ENCODE measurements around the gene PLEKHM1. TPM values are rescaled to one million over a fixed set of nuclear protein-coding genes. Genes with fewer than 3 reads are reported as not detected.

PLEKHM1 gene
- total and polyA plus RNA-seq, 2 donors (not counting 3 experiments of a cell fraction or from before 2014, with no cell fraction given) = 29.7 to 52.0 TPM

GRCh38 chr17:45426561-45426960, 64.0 kb downstream of the PLEKHM1 start:
- CTCF ChIA-PET = interaction anchor here (1.6 to 4.1 kb wide), 2 partner anchors 31 to 208 kb away, joined by 5 to 22 read pairs; no protein-coding TSS in a partner anchor
- Histone ChIP-seq H3K9me3 (replicated peaks; ENCODE audit: control insufficient read depth, insufficient read depth, low read length) (no peaks in the 10 kb centered on the region), H3K9ac (replicated peaks; ENCODE audit: extremely low read depth, insufficient read depth, low read length) (no peak overlapping the region), H2AFZ (ENCODE audit: low read depth, low read length) (no peak overlapping the region), H3K79me2 (ENCODE audit: control insufficient read depth, insufficient read depth, low read length) (no peaks in the 10 kb centered on the region), H3K4me3 (replicated peaks in 1 of 3; ENCODE audit: insufficient read depth in 1 of 3, low read depth in 1 of 3, low read length in 3 of 3) (no peak overlapping the region), H3K4me1 (ENCODE audit: control insufficient read depth, extremely low read depth, insufficient read depth, low read length) (no peaks in the 10 kb centered on the region), H3K27me3 (ENCODE audit: control insufficient read depth in 2 of 2, insufficient read depth in 2 of 2, low read length in 2 of 2) (no peaks in the 10 kb centered on the region), H4K20me1 (replicated peaks; ENCODE audit: control insufficient read depth, extremely low read depth, insufficient read depth, low read length) (no peaks in the 10 kb centered on the region), H3K27ac (ENCODE audit: insufficient read depth, low read depth, low read length) (no peak overlapping the region), H3K36me3 (ENCODE audit: control insufficient read depth in 2 of 2, extremely low read depth in 1 of 2, insufficient read depth in 2 of 2, low read length in 2 of 2) (no peaks in the 10 kb centered on the region), H3K4me2 (ENCODE audit: insufficient read depth, low read length) (no peak overlapping the region), H3K9me1 (replicated peaks; ENCODE audit: control insufficient read depth, extremely low read depth, insufficient read depth, low read length) (no peaks in the 10 kb centered on the region)
- no peak for DNase-seq (ENCODE audit: low read depth, low spot score)
- intact Hi-C loops (cut with micrococcal nuclease) = no loop called here
- no TSS peak for BruUV-seq (replicated peaks)
- no peak for FAIRE-seq
- TF ChIP-seq CTCF (IDR thresholded peaks at IDR 0.05; ENCODE audit: extremely low read depth in 1 of 2, insufficient read depth in 1 of 2, low read depth in 1 of 2, low read length in 2 of 2) = no peak
- no peak for TF ChIP-seq POLR2A (IDR thresholded peaks at IDR 0.05; ENCODE audit: low read depth, low read length)
- POLR2A ChIA-PET = no interaction called here
- dilution Hi-C loops (cut with MboI; ENCODE audit: extremely low pct_ligation_motif_present, low sequenced_read_pairs) = no loop called here

- CTCF ChIA-PET = interaction anchor here (0.7 to 4.1 kb wide), 5 partner anchors 12 to 207 kb away, joined by 3 to 22 read pairs (median 5); no protein-coding TSS in a partner anchor
- FAIRE-seq = no peak
- intact Hi-C loops (cut with micrococcal nuclease) = no loop called here
These were observed 64.5 kb downstream of the PLEKHM1 start for GRCh38 chr17:45425984-45426413.

More at GRCh38 chr17:45425984-45426413, 64.5 kb downstream of the PLEKHM1 start:
- no peak overlapping the region for H3K4me3 ChIP-seq (replicated peaks in 1 of 3; ENCODE audit: insufficient read depth in 1 of 3, low read depth in 1 of 3, low read length in 3 of 3)
- H3K36me3 ChIP-seq (ENCODE audit: control insufficient read depth in 2 of 2, extremely low read depth in 1 of 2, insufficient read depth in 2 of 2, low read length in 2 of 2) = no peaks in the 10 kb centered on the region
- no peak overlapping the region for H2AFZ ChIP-seq (ENCODE audit: low read depth, low read length)
- H3K9me1 ChIP-seq (replicated peaks; ENCODE audit: control insufficient read depth, extremely low read depth, insufficient read depth, low read length) = no peaks in the 10 kb centered on the region
- no peak overlapping the region for H3K4me2 ChIP-seq (ENCODE audit: insufficient read depth, low read length)
- no peak for DNase-seq (ENCODE audit: low read depth, low spot score)
- H4K20me1 ChIP-seq (replicated peaks; ENCODE audit: control insufficient read depth, extremely low read depth, insufficient read depth, low read length) = no peaks in the 10 kb centered on the region
- TF ChIP-seq GATA2 (IDR thresholded peaks at IDR 0.05; ENCODE audit: insufficient read depth, insufficient read length, low read depth, low read length) (no peak), JUN (IDR thresholded peaks at IDR 0.05; ENCODE audit: borderline replicate concordance, insufficient read depth, insufficient read length, low read depth) (no peak), CTCF (IDR thresholded peaks at IDR 0.05; ENCODE audit: extremely low read depth in 1 of 2, insufficient read depth in 1 of 2, low read depth in 1 of 2, low read length in 2 of 2) (no peak), POLR2AphosphoS5 (IDR thresholded peaks at IDR 0.05; ENCODE audit: insufficient read depth, low read depth, low read length) (no peak), POLR2A (IDR thresholded peaks at IDR 0.05; ENCODE audit: low read depth, low read length) (no peak), FOS (IDR thresholded peaks at IDR 0.05; ENCODE audit: borderline replicate concordance, insufficient read depth, low read length) (no peak), EZH2 (IDR thresholded peaks at IDR 0.05; ENCODE audit: borderline replicate concordance, low read depth, low read length, severe bottlenecking) (no peak), MAX (IDR thresholded peaks at IDR 0.05; ENCODE audit: insufficient read depth, insufficient read length) (no peak), MYC (IDR thresholded peaks at IDR 0.05; ENCODE audit: low read depth, low read length) (no peak)
- BruUV-seq (replicated peaks) = no TSS peak
- H3K27me3 ChIP-seq (ENCODE audit: control insufficient read depth in 2 of 2, insufficient read depth in 2 of 2, low read length in 2 of 2) = no peaks in the 10 kb centered on the region
- H3K9me3 ChIP-seq (replicated peaks; ENCODE audit: control insufficient read depth, insufficient read depth, low read length) = no peaks in the 10 kb centered on the region
- H3K79me2 ChIP-seq (ENCODE audit: control insufficient read depth, insufficient read depth, low read length) = no peaks in the 10 kb centered on the region
- POLR2A ChIA-PET = no interaction called here
- dilution Hi-C loops (cut with MboI; ENCODE audit: extremely low pct_ligation_motif_present, low sequenced_read_pairs) = no loop called here
- H3K4me1 ChIP-seq (ENCODE audit: control insufficient read depth, extremely low read depth, insufficient read depth, low read length) = no peaks in the 10 kb centered on the region
- no peak overlapping the region for H3K9ac ChIP-seq (replicated peaks; ENCODE audit: extremely low read depth, insufficient read depth, low read length)
- no peak overlapping the region for H3K27ac ChIP-seq (ENCODE audit: insufficient read depth, low read depth, low read length)

Measured in endothelial cell of umbilical vein (primary cell).